OCI-LY1 (cell line): ENCODE data around the gene ZSWIM4.

Source experiments
- H2AFZ ChIP-seq: fragments of 200-600 bp; sonication (generic), shearing (Covaris generic); 2 replicates; pipeline ENCODE4 v1.6.0; 2014; ENCODE audit warnings: antibody characterized with exemption, mild to moderate bottlenecking, low read length
- H3F3A ChIP-seq: fragments of 200-600 bp; sonication (generic), shearing (Covaris generic); 2 replicates; pipeline ENCODE4 v1.6.0; 2014; ENCODE audit warnings: mild to moderate bottlenecking, antibody characterized with exemption, low read length, moderate library complexity; ENCODE audit not compliant: insufficient read depth
- H3K27ac ChIP-seq: fragments of 200-600 bp; sonication (generic); 2 replicates; pipeline ENCODE4 v1.5.1; 2014; ENCODE audit warnings: low read length, mixed run types, mild to moderate bottlenecking, low read depth; ENCODE audit not compliant: poor library complexity, severe bottlenecking
- H3K27me3 ChIP-seq: fragments of 200-600 bp; sonication (generic); 2 replicates; pipeline ENCODE4 v1.6.0; 2014; ENCODE audit warnings: antibody characterized with exemption, mild to moderate bottlenecking, low read length, moderate library complexity; ENCODE audit not compliant: insufficient read depth
- H3K36me3 ChIP-seq: fragments of 200-600 bp; sonication (generic); 2 replicates; pipeline ENCODE4 v1.6.1; 2014; ENCODE audit warnings: mild to moderate bottlenecking, antibody characterized with exemption, low read length, moderate library complexity, mixed read lengths; ENCODE audit not compliant: insufficient read depth
- H3K4me1 ChIP-seq: fragments of 200-600 bp; sonication (generic); 2 replicates; pipeline ENCODE4 v1.5.1; 2014; ENCODE audit warnings: mild to moderate bottlenecking, low read length, moderate library complexity; ENCODE audit not compliant: insufficient read depth, severe bottlenecking
- H3K4me2 ChIP-seq: fragments of 200-600 bp; sonication (generic), shearing (Covaris generic); 2 replicates; pipeline ENCODE4 v1.6.1; 2014; ENCODE audit warnings: low read length
- H3K4me3 ChIP-seq: fragments of 200-600 bp; sonication (generic); 2 replicates; pipeline ENCODE4 v1.5.1; 2014; ENCODE audit warnings: low read length, low read depth, mild to moderate bottlenecking, mixed read lengths; ENCODE audit not compliant: poor library complexity, severe bottlenecking
- H3K79me2 ChIP-seq: fragments of 200-600 bp; shearing (Covaris generic); 2 replicates; pipeline ENCODE4 v1.6.1; 2016; ENCODE audit warnings: mixed run types, low read length, mixed read lengths; ENCODE audit not compliant: insufficient read depth
- H3K9ac ChIP-seq: fragments of 200-600 bp; sonication (generic), shearing (Covaris generic); 2 replicates; pipeline ENCODE4 v1.6.1; 2014; ENCODE audit warnings: mild to moderate bottlenecking, low read length, mixed read lengths
- H3K9me2 ChIP-seq: fragments of 200-600 bp; sonication (generic), shearing (Covaris generic); 2 replicates; pipeline ENCODE4 v1.6.1; 2014; ENCODE audit warnings: low read depth, mild to moderate bottlenecking, low read length, mixed read lengths
- H3K9me3 ChIP-seq: fragments of 200-600 bp; shearing (Covaris generic); 2 replicates; pipeline ENCODE4 v1.6.1; 2014; ENCODE audit warnings: low read length, mixed read lengths
- H4K20me1 ChIP-seq: fragments of 200-600 bp; sonication (generic), shearing (Covaris generic); 2 replicates; pipeline ENCODE4 v1.6.0; 2016; ENCODE audit warnings: mild to moderate bottlenecking, low read length; ENCODE audit not compliant: insufficient read depth
- EZH2 ChIP-seq: fragments of 200-600 bp; sonication (generic), shearing (Covaris generic); IDR thresholded peaks from 2 replicates; pipeline ENCODE4 v1.8.0; 2017; ENCODE audit warnings: borderline replicate concordance, mixed run types, mild to moderate bottlenecking, antibody characterized with exemption, low read length, moderate library complexity, mixed read lengths
- TF ChIP-seq, protein P1 (sequence below): fragments of 200-600 bp; sonication (generic), shearing (Covaris generic); IDR thresholded peaks from 2 replicates; pipeline ENCODE4 v1.5.1; 2017; ENCODE audit warnings: mild to moderate bottlenecking, antibody characterized with exemption, low read length, moderate library complexity, mixed read lengths

Gene ZSWIM4

DNA sequence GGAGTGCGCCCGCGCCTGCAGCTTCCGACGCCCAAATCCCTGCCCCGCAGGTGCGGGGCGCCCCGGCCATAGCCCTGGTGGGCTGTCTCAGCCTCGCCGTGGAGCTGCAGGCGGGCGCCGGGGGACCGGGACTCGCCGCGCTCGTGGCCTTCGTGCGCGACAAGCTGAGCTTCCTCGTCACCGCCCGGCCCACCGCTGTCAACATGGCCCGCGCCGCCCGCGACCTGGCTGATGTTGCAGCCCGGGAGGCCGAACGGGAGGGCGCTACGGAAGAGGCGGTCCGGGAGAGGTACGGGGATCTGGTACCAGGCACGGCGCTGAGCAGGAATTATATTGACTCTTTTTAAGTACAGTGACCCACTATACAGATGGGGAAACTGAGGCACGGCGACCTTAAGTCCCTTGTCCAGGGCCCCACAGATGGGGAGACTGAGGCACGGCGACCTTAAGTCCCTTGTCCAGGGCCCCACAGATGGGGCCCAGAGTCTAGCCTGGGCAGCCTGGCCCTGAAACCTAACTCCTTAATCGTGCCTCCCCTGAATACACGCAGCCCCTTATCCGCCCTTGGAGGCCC, 30.3 kb upstream of the ZSWIM4 start:
- Histone ChIP-seq H3F3A (no peaks in the 10 kb centered on the region), H3K27ac (no peak overlapping the region), H3K4me2 (peak overlapping the region; percentile 67), H4K20me1 (no peaks in the 10 kb centered on the region), H3K9me2 (no peaks in the 10 kb centered on the region), H3K27me3 (no peaks in the 10 kb centered on the region), H2AFZ (no peak overlapping the region), H3K4me3 (peak overlapping the region; percentile 78), H3K36me3 (peaks cover 20% of the 10 kb centered on the region), H3K79me2 (no peaks in the 10 kb centered on the region), H3K9ac (peak overlapping the region; percentile 63), H3K4me1 (peaks cover 13% of the 10 kb centered on the region), H3K9me3 (no peaks in the 10 kb centered on the region)
- TF ChIP-seq EZH2, result no peak
- TF ChIP-seq, protein P1, sequence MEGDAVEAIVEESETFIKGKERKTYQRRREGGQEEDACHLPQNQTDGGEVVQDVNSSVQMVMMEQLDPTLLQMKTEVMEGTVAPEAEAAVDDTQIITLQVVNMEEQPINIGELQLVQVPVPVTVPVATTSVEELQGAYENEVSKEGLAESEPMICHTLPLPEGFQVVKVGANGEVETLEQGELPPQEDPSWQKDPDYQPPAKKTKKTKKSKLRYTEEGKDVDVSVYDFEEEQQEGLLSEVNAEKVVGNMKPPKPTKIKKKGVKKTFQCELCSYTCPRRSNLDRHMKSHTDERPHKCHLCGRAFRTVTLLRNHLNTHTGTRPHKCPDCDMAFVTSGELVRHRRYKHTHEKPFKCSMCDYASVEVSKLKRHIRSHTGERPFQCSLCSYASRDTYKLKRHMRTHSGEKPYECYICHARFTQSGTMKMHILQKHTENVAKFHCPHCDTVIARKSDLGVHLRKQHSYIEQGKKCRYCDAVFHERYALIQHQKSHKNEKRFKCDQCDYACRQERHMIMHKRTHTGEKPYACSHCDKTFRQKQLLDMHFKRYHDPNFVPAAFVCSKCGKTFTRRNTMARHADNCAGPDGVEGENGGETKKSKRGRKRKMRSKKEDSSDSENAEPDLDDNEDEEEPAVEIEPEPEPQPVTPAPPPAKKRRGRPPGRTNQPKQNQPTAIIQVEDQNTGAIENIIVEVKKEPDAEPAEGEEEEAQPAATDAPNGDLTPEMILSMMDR, result no peak

DNA sequence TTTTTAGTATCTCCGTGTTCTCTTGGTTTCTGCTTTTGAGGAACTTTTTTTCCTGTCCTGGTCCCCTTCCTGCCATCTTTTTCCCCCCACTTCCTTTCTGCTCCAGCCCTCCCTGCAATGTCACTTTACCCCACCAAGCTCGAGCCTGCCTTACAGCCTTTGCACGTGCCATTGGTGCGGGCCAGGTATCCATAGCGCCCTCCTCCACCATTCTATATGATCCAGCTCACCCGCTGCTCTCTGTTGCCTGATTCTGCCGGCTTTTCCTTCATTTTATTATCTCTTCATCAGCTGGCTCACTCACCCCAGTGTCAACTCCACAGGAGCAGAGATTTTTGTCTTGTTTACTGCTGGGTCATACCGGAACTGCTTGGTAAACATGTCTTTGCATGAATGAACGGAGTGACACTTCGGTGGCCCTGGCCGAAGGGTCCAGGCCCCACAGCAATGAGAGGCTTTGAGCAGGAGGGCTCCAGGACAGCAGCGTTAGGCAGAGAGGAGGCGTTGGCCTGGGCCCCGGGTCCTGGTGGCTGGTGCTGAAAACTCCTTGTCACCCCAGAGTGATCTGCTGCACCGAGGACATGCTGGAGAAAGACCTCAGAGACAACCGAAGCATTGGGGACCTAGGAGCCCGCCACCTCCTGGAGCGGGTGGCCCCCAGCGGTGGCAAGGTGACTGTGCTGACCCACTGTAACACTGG, 29.7 kb upstream of the ZSWIM4 start:
- H4K20me1 ChIP-seq, result no peaks in the 10 kb centered on the region
- TF ChIP-seq, protein P1, result no peak
- TF ChIP-seq EZH2, result no peak
- no peaks in the 10 kb centered on the region for H3K27me3 ChIP-seq
- no peaks in the 10 kb centered on the region for H3K79me2 ChIP-seq
- peak overlapping the region; percentile 67 for H3K4me2 ChIP-seq
- peak overlapping the region; percentile 11 for H3K27ac ChIP-seq
- no peaks in the 10 kb centered on the region for H3K9me2 ChIP-seq
- H3F3A ChIP-seq, result no peaks in the 10 kb centered on the region
- H3K4me1 ChIP-seq, result peaks cover 13% of the 10 kb centered on the region
- no peak overlapping the region for H2AFZ ChIP-seq
- H3K36me3 ChIP-seq, result peaks cover 23% of the 10 kb centered on the region
- peak overlapping the region; percentile 63; the same call in 1 of the 2 replicates for H3K9ac ChIP-seq
- H3K4me3 ChIP-seq, result peak overlapping the region; percentile 78
- no peaks in the 10 kb centered on the region for H3K9me3 ChIP-seq

DNA sequence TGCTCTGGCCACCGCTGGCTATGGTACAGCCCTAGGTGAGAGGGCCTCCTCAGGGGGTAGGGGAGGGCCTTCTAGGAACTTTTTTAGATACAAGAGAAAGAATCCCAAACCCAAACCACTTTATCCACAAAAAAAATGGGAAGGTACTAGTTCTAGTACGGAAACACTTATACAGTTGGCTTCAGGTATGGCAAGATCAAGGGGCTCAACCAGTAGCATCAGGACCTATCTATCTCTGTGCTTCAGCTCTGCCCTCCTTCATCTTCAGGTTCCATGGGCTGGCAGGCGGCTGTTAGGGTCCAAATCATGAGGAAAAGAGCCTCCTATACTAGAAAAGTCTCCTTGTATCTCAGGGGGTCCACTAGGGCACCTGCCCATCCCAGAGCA, 29.2 kb upstream of the ZSWIM4 start:
- Histone ChIP-seq H3K4me1 (peaks cover 13% of the 10 kb centered on the region), H3K9ac (no peak overlapping the region), H3K9me3 (no peaks in the 10 kb centered on the region), H2AFZ (no peak overlapping the region), H3K27me3 (no peaks in the 10 kb centered on the region), H4K20me1 (no peaks in the 10 kb centered on the region), H3K36me3 (peaks cover 23% of the 10 kb centered on the region), H3K27ac (peak overlapping the region; percentile 11), H3K9me2 (no peaks in the 10 kb centered on the region), H3F3A (no peaks in the 10 kb centered on the region), H3K4me2 (peak overlapping the region; percentile 67), H3K4me3 (no peak overlapping the region), H3K79me2 (no peaks in the 10 kb centered on the region)
- no peak for TF ChIP-seq EZH2
- TF ChIP-seq, protein P1, result no peak
